Uterus (tissue), 2 donors: ENCODE measurements around the gene STH.

Experiments
- CTCF ChIP-seq, 4 experiments: fragments of 200-600 bp in 2 of 4; fragments of 450-650 bp in 2 of 4; sonication (generic) in 2 of 4; IDR thresholded peaks; one replicate each; pipeline ENCODE4 v1.5.1; 2016 to 2019; ENCODE audit warnings: antibody characterized with exemption in 4 of 4, mild to moderate bottlenecking in 2 of 4, moderate library complexity in 1 of 4
- POLR2A ChIP-seq, 2 donors: fragments of 450-650 bp; IDR thresholded peaks; one replicate each; pipeline ENCODE4 v1.6.1; 2016; ENCODE audit warnings: antibody characterized with exemption in 2 of 2, mild to moderate bottlenecking in 1 of 2, moderate library complexity in 1 of 2

GRCh38 chr17:45952814-45953320, 46.2 kb upstream of the STH start:
- TF ChIP-seq POLR2A (IDR thresholded peaks at IDR 0.05) (no peak), CTCF (IDR thresholded peaks at IDR 0.05) (no peak)
